Upper lobe of left lung (tissue), 4 donors: ENCODE measurements around the gene IGSF9.

Source experiments
- CTCF ChIP-seq, 6 experiments: fragments of 450-650 bp in 4 of 6; fragments of 200-600 bp in 2 of 6; sonication (generic) in 2 of 6; IDR thresholded peaks; one replicate each; pipeline ENCODE4 v1.5.1; 2016 to 2019; ENCODE audit warnings: antibody characterized with exemption in 6 of 6
- POLR2A ChIP-seq, 4 donors: fragments of 450-650 bp; IDR thresholded peaks; one replicate each; pipeline ENCODE4 v1.5.1; 2016 to 2017; ENCODE audit warnings: antibody characterized with exemption in 4 of 4, mild to moderate bottlenecking in 2 of 4

- TF ChIP-seq CTCF (IDR thresholded peaks at IDR 0.05) (no peak), POLR2A (IDR thresholded peaks at IDR 0.05) (peak in 3 of 4 donors; percentile 14 to 90 (median 67))
These were observed 22.0 kb downstream of the IGSF9 start for GRCh38 chr1:159923203-159924024.
